ENCODE results near the gene CTBP1.

CTBP1 gene

DNA sequence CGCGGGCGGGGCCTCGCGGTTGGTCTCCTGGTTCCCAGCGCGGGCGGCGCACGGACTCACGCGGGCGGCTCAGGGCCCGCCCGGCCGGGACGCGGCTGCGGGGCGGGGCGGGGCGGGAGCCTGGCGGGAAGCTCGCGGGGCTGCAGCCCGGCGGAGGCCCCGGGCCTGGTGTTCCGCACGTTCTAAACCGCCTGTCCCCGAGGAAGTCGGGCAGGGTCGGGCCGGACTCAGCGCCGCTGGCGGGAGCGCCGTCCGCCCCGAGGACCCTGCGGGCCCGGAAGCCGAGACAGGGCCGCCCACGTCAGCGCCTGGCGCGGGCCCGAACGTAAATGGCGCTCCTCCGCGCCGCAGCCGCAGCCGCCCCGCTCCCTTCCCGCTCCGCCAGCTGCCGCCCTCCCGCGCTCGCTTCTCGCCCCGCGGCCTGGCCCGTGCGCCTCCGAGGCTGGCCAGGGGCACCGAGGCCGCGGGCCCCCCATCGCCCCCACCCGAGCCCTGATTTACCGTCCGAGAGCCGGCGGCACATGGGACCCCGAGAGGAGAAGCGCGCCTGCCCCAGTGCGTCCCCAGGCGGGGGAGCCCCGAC is 309 bp upstream of the CTBP1 start:
- ATAC-seq: peak; percentile 81
- Mint-ChIP-seq H3K27ac (peak overlapping the region; percentile 94), H3K4me1 (peaks cover 74% of the 10 kb centered on the region), H3K9me3 (no peaks in the 10 kb centered on the region), H3K27me3 (no peaks in the 10 kb centered on the region), H3K36me3 (peaks cover 52% of the 10 kb centered on the region), H3K4me3 (peak overlapping the region; percentile 93)

DNA sequence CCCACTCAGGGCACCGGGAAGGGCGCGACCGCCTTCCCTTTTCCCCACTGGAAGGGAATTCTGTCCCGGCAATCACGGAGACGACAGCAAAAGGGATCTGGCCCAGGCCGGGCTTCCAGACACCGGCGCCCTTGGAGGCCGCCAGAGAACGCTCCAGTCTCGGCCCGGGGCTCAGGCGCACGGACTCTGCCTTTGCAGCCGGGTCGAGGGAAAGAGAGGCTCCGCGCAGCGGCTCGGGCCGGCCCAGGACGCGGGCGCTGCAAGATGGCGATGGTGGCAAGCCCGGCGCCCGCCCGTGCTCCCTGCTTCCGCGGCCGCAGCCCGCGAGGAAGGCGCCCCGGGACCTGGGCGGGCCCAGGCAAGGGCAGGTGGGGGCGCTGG is 1.1 kb downstream of the CTBP1 start:
- H3K36me3 Mint-ChIP-seq: peaks cover 41% of the 10 kb centered on the region
- ATAC-seq: no peak
- H3K4me3 Mint-ChIP-seq: peak overlapping the region; percentile 82
- no peaks in the 10 kb centered on the region for H3K9me3 Mint-ChIP-seq
- H3K27ac Mint-ChIP-seq: peak overlapping the region; percentile 81
- H3K27me3 Mint-ChIP-seq: no peaks in the 10 kb centered on the region
- H3K4me1 Mint-ChIP-seq: peaks cover 77% of the 10 kb centered on the region

DNA sequence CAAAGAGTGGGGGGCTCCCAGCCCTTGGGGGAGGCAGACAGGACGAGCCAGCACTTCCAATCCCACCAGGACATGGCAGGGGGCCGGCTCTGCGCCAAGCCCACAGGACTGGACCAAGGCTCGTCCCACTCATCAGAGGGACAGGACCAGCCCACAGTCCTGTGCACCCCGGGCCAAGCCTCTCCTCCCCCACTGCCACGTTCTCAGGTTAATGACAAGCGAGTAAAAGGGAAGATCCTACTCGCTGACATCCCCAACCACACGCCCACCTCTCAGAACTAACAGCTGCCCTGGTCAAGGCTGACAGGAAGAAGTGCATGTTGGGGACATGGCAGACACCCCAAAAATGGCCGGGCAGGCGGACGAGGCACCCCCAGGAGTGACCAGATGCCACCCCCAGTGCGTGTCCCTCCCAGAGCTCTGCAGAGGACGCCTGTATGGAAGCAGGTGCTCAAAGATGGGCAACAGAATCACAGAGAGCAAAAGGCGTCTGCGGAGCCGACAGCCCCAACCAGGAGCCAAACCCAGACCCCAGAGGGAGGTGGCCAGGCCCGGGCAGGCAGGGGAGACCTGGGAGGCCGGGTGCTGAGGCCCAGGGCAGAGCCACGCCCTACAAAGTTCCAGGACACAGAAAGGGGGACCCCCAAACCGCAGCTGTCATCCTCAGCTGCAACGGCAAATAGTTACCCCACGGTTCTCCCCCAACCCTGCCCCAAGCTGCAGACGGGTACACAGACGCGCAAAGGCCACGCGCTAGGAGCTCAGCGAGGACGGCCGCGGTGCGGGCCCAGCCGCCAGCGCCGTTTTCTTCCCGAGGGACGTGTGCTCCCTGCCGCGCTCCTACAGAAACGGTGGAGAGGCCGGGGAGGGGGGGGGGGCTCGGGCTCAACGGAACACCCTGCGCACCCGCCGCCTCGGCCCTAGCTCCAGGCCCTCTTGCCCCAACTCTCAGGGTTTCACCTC is 1.7 kb downstream of the CTBP1 start:
- Mint-ChIP-seq H3K9me3 (no peaks in the 10 kb centered on the region), H3K36me3 (peaks cover 34% of the 10 kb centered on the region), H3K27ac (peak overlapping the region; percentile 81), H3K27me3 (no peaks in the 10 kb centered on the region), H3K4me3 (peak overlapping the region; percentile 82), H3K4me1 (peaks cover 78% of the 10 kb centered on the region)
- ATAC-seq: no peak

DNA sequence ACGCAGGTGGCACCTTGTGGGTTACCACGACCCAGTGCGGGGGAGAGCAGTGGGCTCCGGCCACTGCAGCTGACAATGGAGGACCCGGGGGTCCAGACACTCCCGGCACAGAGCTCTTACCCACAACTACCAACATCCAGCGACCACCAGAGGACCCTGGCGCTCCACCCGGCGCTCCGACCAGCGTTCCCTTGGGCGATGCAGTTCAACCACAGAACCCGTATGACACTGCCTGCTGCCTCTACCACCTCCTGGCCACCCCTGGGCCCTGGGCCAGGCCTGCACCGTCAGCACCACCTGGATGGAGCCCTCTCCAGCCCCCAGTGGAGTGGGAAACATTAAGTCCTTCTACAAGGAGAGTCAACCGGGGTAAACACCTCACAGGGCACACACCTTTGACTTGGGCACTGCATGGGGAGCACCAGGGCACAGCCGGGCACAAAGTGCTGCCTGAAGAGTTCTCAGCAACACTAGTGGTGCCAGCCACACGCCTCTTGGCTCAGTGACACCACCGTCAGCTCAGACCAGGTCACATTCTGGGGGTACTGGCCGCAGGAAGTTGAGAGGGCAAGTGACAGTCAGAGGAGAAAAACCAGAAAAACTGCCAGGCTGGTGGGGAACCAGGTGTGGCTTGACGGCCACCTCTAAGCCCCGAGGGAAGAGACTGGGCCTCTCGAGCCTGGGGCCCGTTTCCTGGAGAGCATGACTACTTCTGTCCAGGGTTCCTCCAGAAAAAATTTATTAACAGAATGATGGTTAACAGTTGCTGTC is 2.6 kb downstream of the CTBP1 start:
- Mint-ChIP-seq H3K36me3 (peaks cover 25% of the 10 kb centered on the region), H3K4me1 (peaks cover 73% of the 10 kb centered on the region)
- ATAC-seq: no peak

DNA sequence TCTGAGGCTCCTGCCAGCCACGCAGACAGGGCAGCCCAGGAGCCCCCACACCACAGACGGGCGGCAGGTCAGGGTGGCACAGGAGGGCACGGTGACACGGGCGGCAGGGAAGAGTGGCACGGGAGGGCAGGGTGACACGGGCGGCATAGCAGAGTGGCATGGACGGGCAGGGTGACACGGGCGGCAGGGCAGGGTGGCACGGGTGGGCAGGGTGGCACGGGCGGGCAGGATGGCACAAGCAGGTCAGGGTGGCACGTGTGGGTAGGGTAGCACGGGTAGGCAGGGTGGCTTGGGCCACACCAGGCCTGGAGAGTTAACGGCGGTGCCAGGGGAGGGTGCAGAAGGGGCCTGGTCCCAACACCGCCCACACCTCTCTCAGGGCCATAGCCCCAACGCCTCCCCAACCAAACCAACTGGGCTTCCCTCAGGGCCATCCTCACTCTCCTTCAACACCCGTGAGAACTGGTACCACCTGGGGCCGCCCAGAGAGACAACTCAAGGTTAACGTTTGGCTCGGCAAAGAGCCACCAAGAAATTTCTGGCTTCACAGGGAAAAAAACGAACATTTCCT is 3.4 kb downstream of the CTBP1 start:
- H3K36me3 Mint-ChIP-seq: peaks cover 22% of the 10 kb centered on the region

More for the DNA sequence above, 2.6 kb downstream of the CTBP1 start:
- Mint-ChIP-seq H3K27ac (peak overlapping the region; percentile 81), H3K27me3 (no peaks in the 10 kb centered on the region), H3K9me3 (no peaks in the 10 kb centered on the region), H3K4me3 (peak overlapping the region; percentile 82)

DNA sequence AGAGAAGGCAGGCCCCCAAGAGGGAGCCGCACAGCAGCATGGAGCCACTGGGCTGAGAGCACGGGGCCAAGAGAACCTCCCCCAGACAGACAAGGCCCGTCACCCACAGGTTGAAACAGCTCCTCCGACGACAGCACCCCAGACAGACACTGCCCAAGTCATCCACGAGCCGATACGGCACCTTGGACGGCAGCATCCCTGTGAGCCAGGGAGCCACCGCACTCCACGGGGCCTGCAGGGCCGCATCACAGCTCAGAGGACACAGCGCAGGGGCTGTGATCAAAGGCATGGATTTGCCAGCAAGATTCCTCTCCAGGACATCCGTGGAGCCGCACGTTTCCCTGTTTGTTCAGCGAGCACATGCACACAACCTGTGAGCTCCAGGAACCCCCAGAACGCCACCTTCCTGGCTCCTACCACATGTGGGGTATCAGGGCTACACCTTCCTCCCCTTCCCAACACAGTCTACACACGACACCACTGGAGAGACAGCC is 3.9 kb downstream of the CTBP1 start:
- ATAC-seq: no peak
- Mint-ChIP-seq H3K4me3 (peak overlapping the region; percentile 51), H3K36me3 (peaks cover 18% of the 10 kb centered on the region), H3K9me3 (no peaks in the 10 kb centered on the region), H3K27ac (peak overlapping the region; percentile 52), H3K27me3 (no peaks in the 10 kb centered on the region), H3K4me1 (peaks cover 60% of the 10 kb centered on the region)

More for the DNA sequence above, 3.4 kb downstream of the CTBP1 start:
- Mint-ChIP-seq H3K27me3 (no peaks in the 10 kb centered on the region), H3K4me1 (peaks cover 66% of the 10 kb centered on the region), H3K9me3 (no peaks in the 10 kb centered on the region), H3K4me3 (peak overlapping the region; percentile 82), H3K27ac (peak overlapping the region; percentile 81)
- no peak for ATAC-seq

DNA sequence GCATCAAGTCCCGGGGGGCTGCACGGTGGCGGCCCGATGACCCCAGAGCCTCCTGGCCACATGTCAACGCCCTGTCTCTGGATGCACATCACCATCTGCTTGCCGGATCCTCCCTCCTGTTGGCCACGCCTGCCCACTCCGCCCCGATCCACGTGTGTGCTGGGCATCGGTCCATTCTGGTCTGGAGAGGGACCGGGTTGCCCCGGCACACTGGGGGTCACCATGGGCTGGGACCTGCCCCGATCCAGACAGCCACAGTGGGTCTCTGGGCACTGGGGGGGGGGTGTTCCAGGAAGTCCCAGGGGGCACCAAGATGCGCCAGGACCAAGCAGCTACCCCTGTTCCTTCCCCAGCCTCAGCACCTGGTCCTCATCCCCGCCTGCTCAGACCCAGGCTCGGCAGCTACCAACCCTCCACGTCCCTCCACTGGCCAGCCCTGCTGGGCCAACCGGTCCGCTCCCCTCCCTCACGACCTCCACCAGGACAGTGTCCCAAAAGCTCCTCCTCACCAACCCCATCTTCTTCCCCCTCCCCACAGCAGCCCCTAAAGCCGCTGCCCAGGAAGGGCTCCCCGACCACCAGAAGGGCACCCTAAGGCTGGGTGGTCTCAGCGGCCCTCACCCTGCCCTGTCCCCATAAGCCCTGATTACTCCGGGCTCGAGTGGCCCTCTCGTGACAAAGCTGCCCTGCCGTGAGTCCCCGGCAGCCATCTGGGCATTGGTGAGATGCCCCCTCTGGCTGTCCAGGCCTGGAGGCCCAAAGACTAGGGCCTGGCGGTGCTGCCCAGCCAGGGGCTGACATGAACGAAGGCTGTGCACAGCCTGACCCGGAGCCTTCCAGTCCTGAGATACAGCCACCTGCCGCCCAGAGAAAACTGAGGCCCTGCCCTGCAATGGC is 4.6 kb downstream of the CTBP1 start:
- Mint-ChIP-seq H3K4me3 (no peak overlapping the region), H3K27ac (peak overlapping the region; percentile 52), H3K9me3 (no peaks in the 10 kb centered on the region), H3K4me1 (peaks cover 55% of the 10 kb centered on the region), H3K27me3 (no peaks in the 10 kb centered on the region), H3K36me3 (peaks cover 22% of the 10 kb centered on the region)
- ATAC-seq: no peak

DNA sequence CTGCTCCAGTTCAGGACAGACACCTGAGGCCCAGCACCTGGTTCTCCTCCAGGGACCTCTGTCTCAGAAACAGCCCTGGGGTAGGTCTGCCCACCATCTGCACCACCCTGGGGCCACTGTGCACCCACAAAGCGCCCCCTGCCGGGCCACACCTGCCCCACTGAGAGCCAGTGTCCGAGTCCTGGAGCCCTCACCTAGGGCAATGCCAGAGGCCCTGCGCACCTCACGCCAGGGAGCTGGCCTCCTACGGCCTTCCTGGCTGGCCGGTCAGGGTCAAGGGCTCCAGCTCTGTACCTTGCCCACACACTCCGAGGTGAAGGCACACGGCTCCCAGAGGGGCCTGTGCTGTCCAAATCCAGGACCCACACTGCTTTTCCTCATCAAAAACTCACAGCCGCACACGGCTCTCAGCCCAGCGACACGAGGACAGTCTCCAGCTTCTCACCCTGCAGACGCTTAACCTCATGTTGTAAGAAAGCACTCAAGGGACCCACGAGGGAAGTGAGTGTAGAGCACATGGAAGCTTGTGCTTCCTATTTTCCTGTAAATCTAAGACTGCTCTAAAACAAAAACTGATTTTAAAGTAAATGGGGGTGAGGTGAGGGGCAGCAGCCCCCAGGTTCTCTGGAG is 5.4 kb downstream of the CTBP1 start:
- ATAC-seq: no peak
- Mint-ChIP-seq H3K9me3 (no peaks in the 10 kb centered on the region), H3K27ac (peak overlapping the region; percentile 22), H3K27me3 (no peaks in the 10 kb centered on the region), H3K4me1 (peaks cover 59% of the 10 kb centered on the region), H3K36me3 (peaks cover 27% of the 10 kb centered on the region), H3K4me3 (no peak overlapping the region)

DNA sequence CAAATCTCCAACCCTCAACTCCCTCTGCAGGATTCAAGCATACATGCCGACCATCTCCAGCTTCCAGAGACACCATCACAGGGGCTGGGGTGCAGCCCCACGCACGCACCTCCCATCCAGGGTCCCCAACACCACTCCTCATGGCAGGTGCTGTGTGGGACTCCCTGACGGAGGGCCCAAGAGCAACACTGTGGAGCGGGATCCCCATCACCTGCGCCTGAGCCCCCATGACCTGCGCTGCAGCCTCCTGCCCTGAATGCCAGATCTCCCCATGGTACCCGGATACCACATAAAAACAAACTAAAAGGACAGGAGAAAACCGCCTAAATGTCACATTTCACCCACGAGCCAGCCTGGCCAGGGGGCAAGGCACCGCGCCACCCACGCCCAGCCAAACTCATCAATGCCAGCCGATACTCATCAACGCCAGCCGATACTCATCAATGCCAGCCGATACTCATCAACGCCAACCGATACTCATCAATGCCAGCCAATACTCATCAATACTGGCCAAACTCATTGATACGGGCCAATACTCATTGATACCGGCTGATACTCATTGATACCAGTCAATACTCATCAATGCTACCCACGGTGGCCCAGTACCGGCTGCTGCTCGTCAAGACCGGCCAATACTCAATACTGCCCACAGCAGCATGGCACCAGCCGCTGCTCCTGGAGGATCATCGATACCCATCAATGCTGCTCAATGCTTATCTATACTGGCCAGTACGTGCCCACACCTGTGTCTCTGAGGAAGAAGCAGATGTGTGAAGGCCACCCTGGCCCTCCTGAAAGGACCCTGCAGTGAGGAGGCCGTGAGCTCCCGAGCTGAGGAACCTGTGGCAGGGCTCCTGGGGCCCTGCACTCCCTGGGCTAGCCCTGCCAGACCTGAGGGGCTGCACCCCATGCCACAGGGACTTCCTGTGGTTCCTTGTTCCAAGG is 6.2 kb downstream of the CTBP1 start:
- Mint-ChIP-seq H3K4me1 (peaks cover 60% of the 10 kb centered on the region), H3K27me3 (no peaks in the 10 kb centered on the region), H3K4me3 (no peak overlapping the region), H3K36me3 (peaks cover 33% of the 10 kb centered on the region), H3K27ac (peak overlapping the region; percentile 22), H3K9me3 (no peaks in the 10 kb centered on the region)
- ATAC-seq: no peak

DNA sequence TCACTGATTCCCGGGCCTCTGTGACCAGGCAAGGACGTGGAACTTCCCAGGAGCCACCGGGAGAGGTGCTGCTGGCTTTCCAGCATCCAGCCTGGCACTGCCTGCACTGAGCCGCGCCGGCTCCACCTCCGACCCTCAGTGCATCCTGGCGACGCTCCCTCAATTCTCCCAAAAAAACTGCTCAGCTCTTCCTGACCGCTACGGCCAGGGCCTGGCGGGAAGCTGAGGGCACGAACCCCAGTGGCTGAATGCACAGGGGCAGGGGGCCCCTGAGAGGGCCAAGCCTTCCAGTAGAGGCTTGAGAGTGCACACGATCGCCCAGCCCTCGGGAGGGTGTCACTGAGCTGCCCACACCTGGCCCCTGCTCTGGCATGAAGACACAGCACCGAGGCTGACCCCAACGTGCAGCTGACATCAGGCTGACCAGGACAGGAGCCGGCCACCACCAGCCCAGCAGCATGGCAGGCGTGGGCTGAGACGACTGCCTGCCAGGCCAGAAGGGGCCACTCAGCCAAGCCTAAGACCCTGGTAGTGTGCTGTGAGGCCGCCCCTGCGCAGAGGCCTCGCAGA is 6.9 kb downstream of the CTBP1 start:
- H3K27ac Mint-ChIP-seq: no peak overlapping the region
- no peaks in the 10 kb centered on the region for H3K27me3 Mint-ChIP-seq
- no peak for ATAC-seq
- H3K36me3 Mint-ChIP-seq: peaks cover 30% of the 10 kb centered on the region
- peaks cover 56% of the 10 kb centered on the region for H3K4me1 Mint-ChIP-seq
- H3K4me3 Mint-ChIP-seq: no peak overlapping the region
- H3K9me3 Mint-ChIP-seq: no peaks in the 10 kb centered on the region

DNA sequence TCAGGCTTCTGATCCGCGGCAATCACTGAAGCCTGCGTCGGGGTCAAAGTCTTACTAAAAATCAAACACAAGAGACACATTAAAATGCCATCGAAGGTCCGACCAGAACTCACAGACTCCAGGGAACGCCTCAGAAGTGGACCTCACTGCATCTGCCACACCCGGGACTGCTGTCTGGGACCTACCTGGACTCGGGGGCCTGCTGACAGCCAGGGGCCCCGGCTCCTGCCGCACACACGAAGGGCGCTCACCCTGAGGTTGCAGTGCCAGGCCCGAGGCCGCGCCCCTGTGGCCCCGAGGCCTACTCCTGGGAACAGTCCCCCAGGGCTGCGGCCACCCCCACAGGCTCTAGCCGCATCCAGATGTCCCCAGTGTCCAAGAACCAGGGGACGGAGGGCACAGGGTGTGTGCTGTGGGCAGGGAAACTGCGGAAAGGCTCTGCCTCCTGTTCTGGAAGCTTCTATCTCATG is 7.4 kb downstream of the CTBP1 start:
- Mint-ChIP-seq H3K4me3 (no peak overlapping the region), H3K36me3 (peaks cover 28% of the 10 kb centered on the region), H3K27ac (no peak overlapping the region), H3K9me3 (no peaks in the 10 kb centered on the region), H3K4me1 (peaks cover 51% of the 10 kb centered on the region), H3K27me3 (no peaks in the 10 kb centered on the region)
- ATAC-seq: no peak

DNA sequence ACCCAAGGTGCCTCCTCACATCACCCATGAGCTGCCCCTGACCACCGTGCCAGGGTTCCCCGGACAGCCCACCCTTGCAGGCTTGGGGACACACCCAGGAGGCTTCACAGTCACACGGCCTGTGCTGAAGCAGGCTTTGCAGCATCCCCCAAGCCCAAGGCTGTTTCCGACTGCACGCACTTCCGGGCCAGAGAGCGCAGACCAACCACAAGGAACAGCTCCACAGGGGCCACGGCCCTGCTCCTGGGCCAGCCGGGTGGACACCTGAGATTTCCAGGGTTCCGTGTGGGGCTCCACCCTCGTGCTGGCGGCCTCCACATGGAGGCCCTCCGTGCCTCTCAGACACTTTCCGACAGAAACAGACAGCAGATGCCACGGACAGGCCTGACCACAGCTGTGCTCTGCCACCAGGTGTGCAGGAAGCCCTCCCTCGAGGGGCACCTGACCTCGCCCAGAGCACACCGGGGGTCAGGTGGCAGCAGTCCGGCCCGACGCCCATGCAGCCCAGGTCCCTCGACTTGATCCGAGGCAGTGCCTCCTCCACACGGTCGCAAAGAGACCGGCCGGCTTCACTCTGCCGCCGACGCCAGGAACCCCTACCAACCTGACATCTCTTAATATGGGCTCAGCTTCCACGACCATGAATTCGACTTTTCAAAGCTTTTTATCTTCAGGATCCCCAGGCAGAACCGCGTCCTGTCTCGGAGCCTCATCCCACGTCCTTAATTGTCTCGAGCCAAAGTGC is 8.0 kb downstream of the CTBP1 start:
- no peaks in the 10 kb centered on the region for H3K9me3 Mint-ChIP-seq
- no peak overlapping the region for H3K4me3 Mint-ChIP-seq
- no peaks in the 10 kb centered on the region for H3K27me3 Mint-ChIP-seq
- H3K4me1 Mint-ChIP-seq: peaks cover 44% of the 10 kb centered on the region
- no peak for ATAC-seq
- H3K27ac Mint-ChIP-seq: no peak overlapping the region
- peaks cover 28% of the 10 kb centered on the region for H3K36me3 Mint-ChIP-seq

Measured in stimulated activated memory B cell treated with anti-CD40 and anti-IgM and Interleukin-4, amounts not matched to agents 10 μg/mL and 1 μg/mL and 100 μg/mL, for 72 hours (primary cell).